GM12878 (cell line): ENCODE measurements around the gene ZNF267. TPM values are rescaled to one million over a fixed set of nuclear protein-coding genes. Genes with fewer than 3 reads are reported as not detected.

Experiments
- ATAC-seq: fragments of 200-7000 bp; cut with Tn5 transposase; 3 replicates; pipeline ENCODE4 v1.9.1; 2020; ENCODE audit warnings: mild to moderate bottlenecking, moderate library complexity
- BruUV-seq: library from RNA; stranded (reverse); fragments of 400-500 nt; replicated peaks from 2 replicates; lab custom pipeline; 2021; lab: Mats Ljungman, UMichigan
- CTCF ChIA-PET: fragments of 300-600 bp; sonication (Branson Sonifier 250); formaldehyde crosslinking; extraction: SDS; loops from one replicate; lab custom pipeline; 2021; ENCODE audit warnings: inconsistent platforms; lab: Yijun Ruan, JAX
- POLR2A ChIA-PET: fragments of 350-600 bp; formaldehyde crosslinking; extraction: SDS; loops from one replicate; lab custom pipeline; 2021; ENCODE audit warnings: inconsistent platforms; lab: Charles Lee
- RAD21 ChIA-PET: fragments of 300-600 bp; sonication (Branson Sonifier 250); formaldehyde crosslinking; loops from one replicate; lab custom pipeline; 2023; ENCODE audit warnings: antibody characterized with exemption; ENCODE audit not compliant: unreplicated experiment; lab: Charles Lee
- SMC1A ChIA-PET: fragments of 300-600 bp; sonication (Branson Sonifier 250); formaldehyde crosslinking; loops from one replicate; lab custom pipeline; 2023; ENCODE audit not compliant: unreplicated experiment, uncharacterized antibody; lab: Charles Lee
- DNase-seq: peaks from one replicate; pipeline ENCODE4 v3.0.0-alpha.2; 2011; ENCODE audit warnings: low read depth, low spot score
- FAIRE-seq: peaks from 3 replicates; lab custom pipeline; 2011; peaks lifted over from hg19 to GRCh38; lab: Jason Lieb, UNC
- H2AFZ ChIP-seq: 2 replicates; pipeline ENCODE4 v1.6.0; 2011; ENCODE audit warnings: low read depth, low read length, control low read depth; ENCODE audit not compliant: control insufficient read depth
- H3K27ac ChIP-seq: 2 replicates; pipeline ENCODE4 v1.5.1; 2011; ENCODE audit warnings: control low read depth; ENCODE audit not compliant: control insufficient read depth, insufficient read depth
- H3K27me3 ChIP-seq, 2 experiments: replicated peaks in 1 of 2; 2 replicates each; pipeline versions ENCODE4 v1.6.0 to v1.6.1; 2011; ENCODE audit warnings: low read length in 1 of 2; ENCODE audit not compliant: control insufficient read depth in 2 of 2, insufficient read depth in 2 of 2
- H3K36me3 ChIP-seq, 2 experiments: 2 replicates each; pipeline ENCODE4 v1.5.1; 2011; ENCODE audit warnings: low read length in 1 of 2; ENCODE audit not compliant: control insufficient read depth in 2 of 2, insufficient read depth in 2 of 2
- H3K4me1 ChIP-seq: 2 replicates; pipeline ENCODE4 v1.6.1; 2011; ENCODE audit warnings: mild to moderate bottlenecking, low read length, moderate library complexity, mixed read lengths; ENCODE audit not compliant: control insufficient read depth, insufficient read depth
- H3K4me2 ChIP-seq: 2 replicates; pipeline ENCODE4 v1.6.0; 2011; ENCODE audit warnings: control low read depth; ENCODE audit not compliant: control insufficient read depth, insufficient read depth
- H3K4me3 ChIP-seq: fragments of 200-600 bp; sonication (generic); 2 replicates; pipeline ENCODE4 v1.5.1; 2016
- H3K79me2 ChIP-seq: 2 replicates; pipeline ENCODE4 v1.6.0; 2011; ENCODE audit warnings: low read length; ENCODE audit not compliant: control insufficient read depth, insufficient read depth
- H3K9ac ChIP-seq: 2 replicates; pipeline ENCODE4 v1.8.0; 2011; ENCODE audit warnings: low read length, control low read depth, mixed read lengths; ENCODE audit not compliant: control insufficient read depth, insufficient read depth
- H3K9me3 ChIP-seq: replicated peaks from 3 replicates; pipeline ENCODE4 v1.5.1; 2011; ENCODE audit warnings: mild to moderate bottlenecking, low read length; ENCODE audit not compliant: control insufficient read depth, insufficient read depth
- H4K20me1 ChIP-seq: 2 replicates; pipeline ENCODE4 v1.6.0; 2011; ENCODE audit not compliant: control insufficient read depth, insufficient read depth
- ATF7 ChIP-seq: fragments of 450-650 bp; IDR thresholded peaks from 2 replicates; pipeline ENCODE4 v1.6.1; 2016; ENCODE audit warnings: low read depth, mild to moderate bottlenecking
- EGR1 ChIP-seq, 2 experiments: IDR thresholded peaks; 1 replicate in 1 of 2; 2 replicates in 1 of 2; pipeline ENCODE4 v1.6.1; 2011 to 2012; ENCODE audit warnings: low read depth in 2 of 2, low read length in 2 of 2, borderline replicate concordance in 1 of 2, mild to moderate bottlenecking in 1 of 2, moderate library complexity in 1 of 2
- FOXK2 ChIP-seq: fragments of 450-650 bp; IDR thresholded peaks from 2 replicates; pipeline ENCODE4 v1.6.1; 2017; ENCODE audit warnings: mild to moderate bottlenecking, moderate library complexity
- GATAD2B ChIP-seq: fragments of 450-650 bp; conservative IDR thresholded peaks from 2 replicates; pipeline ENCODE4 v1.6.1; 2017; ENCODE audit warnings: low read depth, mild to moderate bottlenecking, moderate library complexity
- HDGF ChIP-seq: fragments of 450-650 bp; IDR thresholded peaks from 2 replicates; pipeline ENCODE4 v1.6.1; 2016; ENCODE audit warnings: antibody characterized with exemption
- KAT2A ChIP-seq: conservative IDR thresholded peaks from 2 replicates; pipeline ENCODE4 v1.6.1; 2011; ENCODE audit warnings: low read depth, low read length; ENCODE audit not compliant: control insufficient read depth
- KDM1A ChIP-seq: fragments of 200-600 bp; sonication (generic); IDR thresholded peaks from 2 replicates; pipeline ENCODE4 v1.6.1; 2016; ENCODE audit warnings: borderline replicate concordance
- KLF5 ChIP-seq: fragments of 450-650 bp; IDR thresholded peaks from 2 replicates; pipeline ENCODE4 v1.6.1; 2014; ENCODE audit warnings: mild to moderate bottlenecking; ENCODE audit not compliant: partially characterized antibody
- NFYA ChIP-seq: IDR thresholded peaks from 2 replicates; pipeline ENCODE4 v1.6.1; 2011; ENCODE audit warnings: low read depth, mild to moderate bottlenecking, low read length, improper control_type of control experiment, borderline replicate concordance
- STAT1 ChIP-seq: fragments of 450-650 bp; conservative IDR thresholded peaks from 2 replicates; pipeline ENCODE4 v1.6.1; 2014; ENCODE audit warnings: antibody characterized with exemption, mild to moderate bottlenecking
- USF1 ChIP-seq: IDR thresholded peaks from 2 replicates; pipeline ENCODE4 v1.6.1; 2011; ENCODE audit warnings: borderline replicate concordance, low read depth, mild to moderate bottlenecking, moderate library complexity, mixed read lengths, low read length; ENCODE audit not compliant: insufficient read depth; ENCODE audit errors: extremely low read length
- WRNIP1 ChIP-seq: IDR thresholded peaks from 2 replicates; pipeline ENCODE4 v1.6.1; 2011; ENCODE audit warnings: low read depth, low read length, improper control_type of control experiment, borderline replicate concordance
- ZBTB33 ChIP-seq: fragments of 450-650 bp; IDR thresholded peaks from 2 replicates; pipeline ENCODE4 v1.6.1; 2017; ENCODE audit warnings: mild to moderate bottlenecking
- ZNF217 ChIP-seq: fragments of 450-650 bp; IDR thresholded peaks from 2 replicates; pipeline ENCODE4 v1.6.1; 2017; ENCODE audit warnings: antibody characterized with exemption, mild to moderate bottlenecking
- WGBS: methylation state at CpG from one replicate; pipeline ENCODE4 v1.1.6; 2016; ENCODE audit warnings: low lambda C conversion rate; ENCODE audit not compliant: insufficient replicate concordance, insufficient coverage; ENCODE audit errors: missing lambda C conversion rate; 5-methylcytosine and 5-hydroxymethylcytosine counted together
- in situ Hi-C: fragments of 300-500 bp; cut with MboI; formaldehyde crosslinking; loops from 9 replicates; pipeline ENCODE4 v1.14.3; 2018; ENCODE audit warnings: mixed read lengths
- intact Hi-C: fragments of 100-400 bp; cut with micrococcal nuclease; formaldehyde crosslinking; loops from one replicate; pipeline ENCODE4 v1.14.2; 2022; ENCODE audit not compliant: unreplicated experiment
- polyA plus RNA-seq, 11 experiments: library from polyadenylated mRNA; depleted of rRNA in 4 of 11; unstranded in 6 of 11; stranded (reverse) in 5 of 11; fragments of >200 nt; fragmentation: Nextera tagmentation in 4 of 11; fragmentation: Illumina TruSeq in 1 of 11; extraction: Ambion mirVana in 4 of 11; extraction: Trizol in 1 of 11; gene quantifications; 1 replicate in 1 of 11; 2 replicates in 10 of 11; pipeline versions ENCODE4 v1.2.1 to v1.2.3, GENCODE V29; 2011 to 2016; ENCODE audit warnings: inconsistent platforms in 2 of 11, missing spikeins in 2 of 11, low read depth in 1 of 11
- total RNA-seq, 4 experiments: library from RNA; depleted of rRNA in 3 of 4; stranded (reverse); fragments of >200 nt in 3 of 4; fragmentation: Illumina TruSeq in 1 of 4; extraction: Trizol in 1 of 4; gene quantifications; 2 replicates each; pipeline versions ENCODE4 v1.2.1 to v1.2.3, GENCODE V29; 2013 to 2021

ZNF267 gene
- total and polyA plus RNA-seq, 10 of the 15 experiments (the other 5 are each of a cell fraction or from before 2014, with no cell fraction given): 16.3 to 54.6 (median 29.6) TPM

- DNase-seq: no peak
- SMC1A ChIA-PET: no interaction called here
Measured at GRCh38 chr16:31913668-31914067, 40.1 kb downstream of the ZNF267 start.

More at GRCh38 chr16:31913668-31914067, 40.1 kb downstream of the ZNF267 start:
- 100% methylated on average over 1 of the region's 1 CpG for WGBS
- ATAC-seq: no peak
- BruUV-seq: no TSS peak
- H3K79me2 ChIP-seq: peaks cover 38% of the 10 kb centered on the region
- H3K4me1 ChIP-seq: no peaks in the 10 kb centered on the region
- no peak overlapping the region for H3K4me3 ChIP-seq
- FAIRE-seq: no peak
- RAD21 ChIA-PET: no interaction called here
- H2AFZ ChIP-seq: no peak overlapping the region
- no peaks in the 10 kb centered on the region for H4K20me1 ChIP-seq
- intact Hi-C loops: no loop called here
- TF ChIP-seq FOXK2 (no peak), WRNIP1 (no peak), ZBTB33 (no peak), NFYA (no peak), KDM1A (no peak), ZNF217 (no peak), GATAD2B (no peak), ATF7 (no peak), USF1 (no peak), KLF5 (no peak), STAT1 (no peak), EGR1 (IDR thresholded peaks at IDR 0.05; ENCODE audit: borderline replicate concordance in 1 of 2, low read depth in 2 of 2, low read length in 2 of 2) (no peak), HDGF (no peak), KAT2A (no peak)
- H3K27ac ChIP-seq: no peak overlapping the region
- in situ Hi-C loops: no loop called here
- H3K9me3 ChIP-seq: peaks cover 72% of the 10 kb centered on the region
- POLR2A ChIA-PET: no interaction called here
- no peak overlapping the region for H3K9ac ChIP-seq
- H3K4me2 ChIP-seq: no peak overlapping the region
- peaks cover 18 to 36% of the 10 kb centered on the region in 2 experiments for H3K36me3 ChIP-seq
- CTCF ChIA-PET: no interaction called here
- H3K27me3 ChIP-seq: no peaks in the 10 kb centered on the region
